ENCODE data around the gene TMED5.

Gene TMED5

DNA sequence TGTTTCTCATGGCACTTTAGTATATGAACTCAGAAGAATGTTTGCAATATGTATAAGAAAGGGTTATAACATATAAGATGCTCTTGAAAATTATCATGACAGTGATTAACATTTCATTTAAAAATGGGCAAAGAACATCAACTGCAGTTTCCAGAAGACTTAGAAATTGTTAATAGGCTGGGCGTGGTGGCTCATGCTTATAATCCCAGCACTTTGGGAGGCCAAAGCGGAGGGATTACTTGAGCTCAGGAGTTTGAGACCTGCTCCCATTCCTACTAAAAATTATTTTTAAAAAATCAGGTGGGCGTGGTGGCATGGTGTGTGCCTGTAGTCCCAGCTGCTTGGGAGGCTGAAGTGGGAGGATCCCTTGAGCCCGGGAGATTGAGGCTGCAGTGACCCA, 78.1 kb downstream of the TMED5 start:
- no peaks in the 10 kb centered on the region for H3K36me3 ChIP-seq (ENCODE audit: control insufficient read depth in 2 of 2, insufficient read depth in 2 of 2, low read length in 2 of 2)

More for the DNA sequence above, 78.1 kb downstream of the TMED5 start:
- no peaks in the 10 kb centered on the region for H3K27me3 ChIP-seq (ENCODE audit: control insufficient read depth in 1 of 2, insufficient read depth in 2 of 2, low read length in 2 of 2)
- H3K9me3 ChIP-seq (ENCODE audit: control insufficient read depth in 2 of 2, low read length in 2 of 2): no peaks in the 10 kb centered on the region
- H3K27ac ChIP-seq (ENCODE audit: low read length): no peak overlapping the region
- no peak overlapping the region for H3K9ac ChIP-seq (ENCODE audit: low read length in 2 of 2)
- no peaks in the 10 kb centered on the region for H3K4me1 ChIP-seq (ENCODE audit: control insufficient read depth, insufficient read depth, low read length)
- H3K4me3 ChIP-seq (ENCODE audit: low read length in 2 of 2): no peak overlapping the region

Measured in stomach smooth muscle (tissue), 2 donors.